ENCODE results near the gene MAP3K4. TPM values are rescaled to one million over a fixed set of nuclear protein-coding genes. Genes with fewer than 3 reads are reported as not detected.
A peak's percentile ranks its signal among the peaks of the same experiment; 100 is the strongest.

Gene MAP3K4
- total RNA-seq, 2 experiments from 2014 or later = 30.3 to 38.7 TPM

DNA sequence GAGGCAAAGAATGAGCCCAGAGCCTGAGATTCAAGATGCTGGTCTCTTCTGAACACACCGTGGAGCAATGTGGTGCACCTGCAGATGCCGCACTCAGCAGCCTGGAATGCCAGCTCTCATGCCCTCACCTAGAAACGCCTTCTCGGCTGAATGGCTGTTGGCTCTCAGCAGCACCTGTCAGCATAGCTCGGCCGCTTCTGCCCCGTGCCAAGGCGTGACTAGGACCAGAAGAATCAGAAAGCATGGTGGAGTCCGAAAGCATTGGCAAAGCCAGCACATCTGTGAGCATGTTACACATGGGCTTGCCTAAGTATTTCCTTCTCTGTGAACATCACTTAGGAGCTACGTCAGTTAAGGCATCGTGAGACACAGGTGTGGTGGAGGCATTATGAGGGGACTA, 140.8 kb downstream of the MAP3K4 start:
- Histone ChIP-seq H3K9me3 (ENCODE audit: low read length) (no peaks in the 10 kb centered on the region), H4K20me1 (ENCODE audit: insufficient read depth, low read length) (no peaks in the 10 kb centered on the region), H3K27ac (ENCODE audit: low read depth, low read length, poor library complexity, severe bottlenecking) (no peak overlapping the region), H3K36me3 (ENCODE audit: insufficient read depth, low read length) (no peaks in the 10 kb centered on the region), H3K79me2 (ENCODE audit: insufficient read depth, low read depth, low read length) (no peaks in the 10 kb centered on the region), H3K9me2 (ENCODE audit: insufficient read depth, low read length) (no peaks in the 10 kb centered on the region), H3K4me1 (ENCODE audit: insufficient read depth, low read length, poor library complexity, severe bottlenecking) (peaks cover 8% of the 10 kb centered on the region), H2AFZ (ENCODE audit: low read length) (no peak overlapping the region), H3K4me3 (ENCODE audit: low read depth, low read length, poor library complexity, severe bottlenecking) (no peak overlapping the region), H3K4me2 (ENCODE audit: low read length) (no peak overlapping the region)
- TF ChIP-seq, protein P1, sequence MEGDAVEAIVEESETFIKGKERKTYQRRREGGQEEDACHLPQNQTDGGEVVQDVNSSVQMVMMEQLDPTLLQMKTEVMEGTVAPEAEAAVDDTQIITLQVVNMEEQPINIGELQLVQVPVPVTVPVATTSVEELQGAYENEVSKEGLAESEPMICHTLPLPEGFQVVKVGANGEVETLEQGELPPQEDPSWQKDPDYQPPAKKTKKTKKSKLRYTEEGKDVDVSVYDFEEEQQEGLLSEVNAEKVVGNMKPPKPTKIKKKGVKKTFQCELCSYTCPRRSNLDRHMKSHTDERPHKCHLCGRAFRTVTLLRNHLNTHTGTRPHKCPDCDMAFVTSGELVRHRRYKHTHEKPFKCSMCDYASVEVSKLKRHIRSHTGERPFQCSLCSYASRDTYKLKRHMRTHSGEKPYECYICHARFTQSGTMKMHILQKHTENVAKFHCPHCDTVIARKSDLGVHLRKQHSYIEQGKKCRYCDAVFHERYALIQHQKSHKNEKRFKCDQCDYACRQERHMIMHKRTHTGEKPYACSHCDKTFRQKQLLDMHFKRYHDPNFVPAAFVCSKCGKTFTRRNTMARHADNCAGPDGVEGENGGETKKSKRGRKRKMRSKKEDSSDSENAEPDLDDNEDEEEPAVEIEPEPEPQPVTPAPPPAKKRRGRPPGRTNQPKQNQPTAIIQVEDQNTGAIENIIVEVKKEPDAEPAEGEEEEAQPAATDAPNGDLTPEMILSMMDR (conservative IDR thresholded peaks at IDR 0.05; ENCODE audit: low read length) = no peak
- TF ChIP-seq EZH2phosphoT487 (IDR thresholded peaks at IDR 0.05; ENCODE audit: borderline replicate concordance, low read depth, low read length) = no peak
- ChIA-PET CTCF (ENCODE audit: unreplicated experiment) (no interaction called here), POLR2A (interaction anchor here (1.1 to 1.4 kb wide), 2 partner anchors 14 to 17 kb away, joined by 3 to 4 read pairs; no protein-coding TSS in a partner anchor)
- BruUV-seq (replicated peaks) = no TSS peak
- no peak for DNase-seq (ENCODE audit: low spot score)
- intact Hi-C loops (cut with micrococcal nuclease; ENCODE audit: unreplicated experiment) = no loop called here

DNA sequence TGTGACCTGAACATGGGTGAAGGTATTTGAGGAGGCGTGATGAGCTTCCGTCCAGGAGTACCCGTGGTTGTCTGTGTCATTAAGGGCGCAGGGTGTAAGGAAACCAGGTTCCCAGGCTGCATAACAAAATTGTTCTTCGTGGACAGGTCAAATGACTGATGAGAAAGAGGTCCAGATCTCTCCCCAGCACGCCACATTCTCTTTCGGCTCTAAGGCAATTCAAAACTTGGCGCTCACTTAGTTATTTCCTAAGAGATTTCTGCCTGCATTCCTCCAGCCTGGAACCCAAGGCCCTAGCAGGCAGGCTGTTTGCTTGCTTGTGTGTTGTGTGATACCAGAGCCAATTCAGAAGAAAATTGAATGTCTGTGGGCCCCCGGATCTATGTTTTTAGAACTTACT, 142.4 kb downstream of the MAP3K4 start:
- ChIA-PET POLR2A (no interaction called here), CTCF (ENCODE audit: unreplicated experiment) (no interaction called here)
- no peak overlapping the region for H3K27ac ChIP-seq (ENCODE audit: low read depth, low read length, poor library complexity, severe bottlenecking)
- TF ChIP-seq, protein P1 (conservative IDR thresholded peaks at IDR 0.05; ENCODE audit: low read length) = no peak
- TF ChIP-seq EZH2phosphoT487 (IDR thresholded peaks at IDR 0.05; ENCODE audit: borderline replicate concordance, low read depth, low read length) = no peak
- H3K4me3 ChIP-seq (ENCODE audit: low read depth, low read length, poor library complexity, severe bottlenecking) = no peak overlapping the region
- DNase-seq (ENCODE audit: low spot score) = no peak
- H3K79me2 ChIP-seq (ENCODE audit: insufficient read depth, low read depth, low read length) = no peaks in the 10 kb centered on the region
- no peak overlapping the region for H3K4me2 ChIP-seq (ENCODE audit: low read length)
- peaks cover 8% of the 10 kb centered on the region for H3K4me1 ChIP-seq (ENCODE audit: insufficient read depth, low read length, poor library complexity, severe bottlenecking)
- H4K20me1 ChIP-seq (ENCODE audit: insufficient read depth, low read length) = no peaks in the 10 kb centered on the region
- no peaks in the 10 kb centered on the region for H3K9me3 ChIP-seq (ENCODE audit: low read length)
- intact Hi-C loops (cut with micrococcal nuclease; ENCODE audit: unreplicated experiment) = no loop called here
- BruUV-seq (replicated peaks) = no TSS peak
- no peak overlapping the region for H2AFZ ChIP-seq (ENCODE audit: low read length)
- H3K9me2 ChIP-seq (ENCODE audit: insufficient read depth, low read length) = no peaks in the 10 kb centered on the region
- no peaks in the 10 kb centered on the region for H3K36me3 ChIP-seq (ENCODE audit: insufficient read depth, low read length)

DNA sequence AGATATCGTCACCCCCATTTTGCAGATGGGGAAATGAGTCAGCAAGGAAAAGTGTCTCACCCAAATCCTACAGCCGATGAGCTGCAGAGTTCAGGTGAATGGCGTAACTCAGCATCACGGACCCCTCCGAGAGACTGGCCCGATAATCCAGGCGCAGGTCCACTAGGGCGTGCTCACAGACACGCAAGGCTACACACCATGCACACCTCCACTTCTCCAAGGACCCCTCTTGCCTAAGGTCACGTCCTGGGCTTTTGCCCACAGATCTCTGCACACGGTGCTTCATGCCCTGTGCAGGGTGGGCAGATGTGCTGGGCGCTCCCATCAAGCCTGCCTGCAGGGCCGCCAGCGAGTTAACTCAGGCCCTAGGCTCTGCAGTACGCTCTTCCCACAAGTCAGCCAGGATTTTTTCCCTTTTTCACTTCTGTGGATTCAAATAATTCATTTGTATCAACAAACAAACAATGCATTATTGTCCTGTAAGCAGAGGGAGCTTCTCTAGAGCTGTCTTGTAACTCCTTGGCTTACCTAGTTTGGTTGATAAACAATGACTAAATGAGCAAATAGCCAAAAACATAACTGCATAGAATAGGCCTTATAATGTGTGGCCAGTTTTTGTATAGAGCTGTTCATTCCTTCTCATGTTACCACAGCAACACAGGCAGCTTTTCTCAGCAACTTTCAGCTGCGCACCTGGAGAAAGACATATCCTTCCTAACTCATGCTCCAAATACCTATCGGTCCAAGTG, 143.2 kb downstream of the MAP3K4 start:
- intact Hi-C loops (cut with micrococcal nuclease; ENCODE audit: unreplicated experiment) = no loop called here
- no peaks in the 10 kb centered on the region for H3K79me2 ChIP-seq (ENCODE audit: insufficient read depth, low read depth, low read length)
- no TSS peak for BruUV-seq (replicated peaks)
- ChIA-PET CTCF (ENCODE audit: unreplicated experiment) (no interaction called here), POLR2A (no interaction called here)
- no peaks in the 10 kb centered on the region for H3K9me2 ChIP-seq (ENCODE audit: insufficient read depth, low read length)
- H2AFZ ChIP-seq (ENCODE audit: low read length) = no peak overlapping the region
- H3K9me3 ChIP-seq (ENCODE audit: low read length) = no peaks in the 10 kb centered on the region
- H3K4me2 ChIP-seq (ENCODE audit: low read length) = 0 out of 2 replicates have a peak overlapping the region, but pooled peaks have one; percentile 43
- H3K27ac ChIP-seq (ENCODE audit: low read depth, low read length, poor library complexity, severe bottlenecking) = no peak overlapping the region
- H3K4me3 ChIP-seq (ENCODE audit: low read depth, low read length, poor library complexity, severe bottlenecking) = no peak overlapping the region
- no peaks in the 10 kb centered on the region for H4K20me1 ChIP-seq (ENCODE audit: insufficient read depth, low read length)
- no peak for DNase-seq (ENCODE audit: low spot score)
- TF ChIP-seq EZH2phosphoT487 (IDR thresholded peaks at IDR 0.05; ENCODE audit: borderline replicate concordance, low read depth, low read length) = no peak
- TF ChIP-seq, protein P1 (conservative IDR thresholded peaks at IDR 0.05; ENCODE audit: low read length) = no peak
- H3K4me1 ChIP-seq (ENCODE audit: insufficient read depth, low read length, poor library complexity, severe bottlenecking) = peaks cover 8% of the 10 kb centered on the region
- H3K36me3 ChIP-seq (ENCODE audit: insufficient read depth, low read length) = no peaks in the 10 kb centered on the region
